Fibroblast of mammary gland (primary cell): ENCODE measurements around the gene CACNG4.

Experiments
- DNase-seq: peaks from one replicate; pipeline ENCODE4 v3.0.0-alpha.2; 2010; ENCODE audit warnings: low read depth
- H3K4me3 ChIP-seq: 2 replicates; pipeline ENCODE4 v1.5.1; 2011; ENCODE audit warnings: low read depth, mild to moderate bottlenecking, low read length, moderate library complexity; ENCODE audit not compliant: control insufficient read depth
- CTCF ChIP-seq: conservative IDR thresholded peaks from 2 replicates; pipeline ENCODE4 v1.5.1; 2011; ENCODE audit warnings: low read depth, low read length, inconsistent platforms; ENCODE audit not compliant: control insufficient read depth, insufficient read depth

CACNG4 gene

GRCh38 chr17:67067571-67068482 lies 103.3 kb downstream of the CACNG4 start:
- H3K4me3 ChIP-seq = no peak overlapping the region
- no peak for DNase-seq
- no peak for TF ChIP-seq CTCF

GRCh38 chr17:67068999-67069398 lies 104.5 kb downstream of the CACNG4 start:
- DNase-seq = no peak
- TF ChIP-seq CTCF = no peak

GRCh38 chr17:67069603-67070136 lies 105.2 kb downstream of the CACNG4 start:
- no peak overlapping the region for H3K4me3 ChIP-seq
- TF ChIP-seq CTCF = no peak
- no peak for DNase-seq

More at GRCh38 chr17:67068999-67069398, 104.5 kb downstream of the CACNG4 start:
- H3K4me3 ChIP-seq = no peak overlapping the region

- DNase-seq = no peak
- no peak for TF ChIP-seq CTCF
- H3K4me3 ChIP-seq = no peak overlapping the region
These were observed 107.1 kb downstream of the CACNG4 start for GRCh38 chr17:67071595-67071994.

- no peak overlapping the region for H3K4me3 ChIP-seq
- DNase-seq = no peak
These were observed 108.4 kb downstream of the CACNG4 start for GRCh38 chr17:67072885-67073284.

GRCh38 chr17:67074781-67075180 lies 110.3 kb downstream of the CACNG4 start:
- H3K4me3 ChIP-seq = no peak overlapping the region
- TF ChIP-seq CTCF = no peak
- DNase-seq = no peak

More at GRCh38 chr17:67072885-67073284, 108.4 kb downstream of the CACNG4 start:
- no peak for TF ChIP-seq CTCF
